GM19239 (cell line): ENCODE results near the gene VCPKMT.

Source experiments
- DNase-seq: peaks from one replicate; pipeline ENCODE4 v3.0.0; 2011; ENCODE audit warnings: low spot score; ENCODE audit not compliant: insufficient read length
- FAIRE-seq: peaks from 2 replicates; lab custom pipeline; 2011; peaks lifted over from hg19 to GRCh38; lab: Jason Lieb, UNC

Gene VCPKMT

DNA sequence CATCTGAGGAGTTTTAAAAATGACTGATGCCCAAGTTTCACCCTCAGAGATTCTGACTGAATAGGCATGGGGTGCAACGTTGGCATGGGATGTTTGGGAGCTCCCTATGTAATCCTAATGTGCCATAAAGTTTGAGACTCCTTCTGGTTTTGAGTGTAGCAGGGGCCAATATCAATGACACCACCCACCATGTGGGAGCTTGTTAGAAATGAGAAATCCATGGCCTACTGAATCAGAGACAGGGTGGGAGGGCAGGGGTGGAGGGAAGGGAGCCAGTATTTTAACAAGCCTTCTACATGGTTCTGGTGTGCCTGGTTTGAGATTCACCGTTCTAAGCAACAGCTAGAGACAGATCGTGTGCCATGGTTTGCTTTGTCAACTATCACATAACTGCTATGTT lies 46.1 kb downstream of the VCPKMT start:
- no peak for FAIRE-seq

DNA sequence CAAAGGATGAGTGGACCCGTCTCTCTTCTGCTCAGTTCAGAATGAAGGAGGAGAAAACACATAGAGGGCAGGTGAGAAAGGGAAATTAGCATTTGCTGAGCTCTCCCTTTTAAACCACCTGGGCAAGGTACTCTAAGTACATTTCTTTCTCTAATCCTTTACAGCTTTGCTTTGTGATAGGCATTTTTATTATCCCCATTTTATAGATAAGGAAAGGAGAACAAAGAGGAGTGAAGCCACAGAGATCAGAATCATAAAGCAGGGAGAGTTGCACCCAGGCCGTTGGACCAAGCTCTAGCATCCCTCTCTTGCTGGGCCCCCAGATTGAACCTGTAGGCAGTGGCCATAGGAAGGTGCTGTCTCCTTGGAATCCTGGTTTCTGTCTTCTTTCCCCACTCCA lies 47.0 kb downstream of the VCPKMT start:
- DNase-seq (no peak), FAIRE-seq (peak; percentile 28)

More for the DNA sequence above, 46.1 kb downstream of the VCPKMT start:
- DNase-seq: no peak

GRCh38 chr14:50068496-50068895 lies 47.9 kb downstream of the VCPKMT start:
- FAIRE-seq: no peak

GRCh38 chr14:50067723-50068495 lies 48.5 kb downstream of the VCPKMT start:
- FAIRE-seq (no peak), DNase-seq (no peak)

More at GRCh38 chr14:50068496-50068895, 47.9 kb downstream of the VCPKMT start:
- no peak for DNase-seq

GRCh38 chr14:50065583-50065982 lies 50.8 kb downstream of the VCPKMT start:
- peak; percentile 8 for FAIRE-seq

DNA sequence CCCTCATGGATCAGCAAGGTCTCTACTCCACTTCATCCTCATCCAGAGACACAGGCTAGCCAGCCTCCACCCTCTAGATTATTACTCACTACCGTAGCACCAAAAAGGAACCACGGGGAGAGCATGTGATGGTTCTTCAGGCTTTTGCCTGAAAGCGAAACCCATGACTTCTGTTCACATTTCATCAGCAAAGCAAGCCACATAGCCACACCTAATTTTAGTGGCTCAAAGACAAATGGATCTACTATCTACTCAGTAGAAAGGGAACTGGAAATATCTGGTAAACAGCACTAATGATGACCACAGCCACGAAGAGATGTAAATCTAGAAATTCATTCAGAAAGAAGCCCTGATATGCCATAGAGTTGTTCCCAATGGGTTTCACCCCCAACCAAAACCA lies 51.4 kb downstream of the VCPKMT start:
- DNase-seq: peak; percentile 62
- peak; percentile 98 for FAIRE-seq

More at GRCh38 chr14:50065583-50065982, 50.8 kb downstream of the VCPKMT start:
- no peak for DNase-seq

DNA sequence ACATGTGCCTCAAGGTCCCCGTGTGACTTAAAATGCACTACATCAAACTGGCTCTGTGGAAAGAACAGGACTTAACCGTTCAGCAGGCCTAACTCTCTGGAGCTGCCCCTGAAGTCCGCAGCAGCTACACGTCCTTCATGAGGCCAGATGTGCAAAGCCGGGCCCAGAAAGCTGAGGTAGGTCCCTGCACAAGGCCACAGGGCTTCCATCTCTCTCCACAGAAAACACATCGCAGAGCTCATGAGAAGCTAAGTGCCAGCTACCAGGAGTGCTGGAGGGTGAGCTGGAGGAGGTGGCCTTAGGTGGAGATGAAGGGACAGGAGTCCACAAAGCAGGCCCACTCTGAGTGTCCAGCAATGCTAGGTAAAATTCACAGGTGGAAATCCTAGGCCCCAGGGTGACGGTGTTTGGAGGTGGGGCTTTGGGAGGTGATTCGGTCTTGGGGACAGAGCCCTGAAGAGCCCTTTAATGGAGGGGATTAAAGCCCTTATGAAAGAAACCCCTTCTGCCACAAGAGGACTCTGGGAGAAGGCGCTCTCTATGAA lies 52.4 kb downstream of the VCPKMT start:
- DNase-seq (no peak), FAIRE-seq (peak; percentile 14)

GRCh38 chr14:50062438-50063085 lies 53.8 kb downstream of the VCPKMT start:
- peak; percentile 89 for FAIRE-seq
- DNase-seq: no peak

- FAIRE-seq (peak; percentile 100), DNase-seq (peak; percentile 56)
These were observed 54.5 kb downstream of the VCPKMT start for GRCh38 chr14:50061664-50062437.

DNA sequence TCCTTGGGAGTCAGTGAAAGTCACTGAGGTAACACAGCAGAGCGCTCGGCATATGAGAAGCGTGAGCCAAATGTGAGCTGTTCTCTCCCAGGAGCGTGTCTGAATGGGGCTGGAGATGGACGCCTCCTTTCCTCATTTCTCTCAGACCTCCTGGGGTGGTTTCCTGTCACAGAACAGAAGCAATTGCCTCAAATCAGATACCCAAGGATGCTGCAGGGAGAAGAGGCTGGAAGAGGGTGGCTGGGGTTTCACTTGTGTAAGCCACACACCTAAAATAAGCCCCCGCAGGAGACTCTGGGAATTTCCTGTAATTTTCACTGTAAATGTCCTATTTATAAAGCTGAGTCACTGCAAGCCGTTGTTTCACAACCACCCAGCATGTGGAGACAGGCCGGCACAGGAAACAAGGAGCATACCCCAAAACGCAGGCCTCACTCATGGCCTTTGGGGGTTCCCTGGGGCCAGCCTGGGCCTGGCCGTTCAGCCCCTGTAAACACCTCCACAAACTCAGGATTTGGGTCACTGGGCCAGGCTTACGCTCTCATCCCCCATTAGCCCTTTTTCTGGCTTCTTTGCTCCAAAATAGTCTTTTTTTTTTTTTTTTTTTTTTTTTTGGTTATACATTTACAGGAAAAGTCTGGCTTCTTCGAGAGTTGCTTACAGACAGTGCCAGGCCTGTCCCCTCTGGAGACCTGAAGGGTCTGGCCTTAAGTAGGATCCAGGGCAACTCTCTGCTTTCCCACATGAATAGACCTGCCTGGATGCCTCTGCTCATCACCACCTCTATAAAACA lies 55.3 kb downstream of the VCPKMT start:
- FAIRE-seq: no peak

DNA sequence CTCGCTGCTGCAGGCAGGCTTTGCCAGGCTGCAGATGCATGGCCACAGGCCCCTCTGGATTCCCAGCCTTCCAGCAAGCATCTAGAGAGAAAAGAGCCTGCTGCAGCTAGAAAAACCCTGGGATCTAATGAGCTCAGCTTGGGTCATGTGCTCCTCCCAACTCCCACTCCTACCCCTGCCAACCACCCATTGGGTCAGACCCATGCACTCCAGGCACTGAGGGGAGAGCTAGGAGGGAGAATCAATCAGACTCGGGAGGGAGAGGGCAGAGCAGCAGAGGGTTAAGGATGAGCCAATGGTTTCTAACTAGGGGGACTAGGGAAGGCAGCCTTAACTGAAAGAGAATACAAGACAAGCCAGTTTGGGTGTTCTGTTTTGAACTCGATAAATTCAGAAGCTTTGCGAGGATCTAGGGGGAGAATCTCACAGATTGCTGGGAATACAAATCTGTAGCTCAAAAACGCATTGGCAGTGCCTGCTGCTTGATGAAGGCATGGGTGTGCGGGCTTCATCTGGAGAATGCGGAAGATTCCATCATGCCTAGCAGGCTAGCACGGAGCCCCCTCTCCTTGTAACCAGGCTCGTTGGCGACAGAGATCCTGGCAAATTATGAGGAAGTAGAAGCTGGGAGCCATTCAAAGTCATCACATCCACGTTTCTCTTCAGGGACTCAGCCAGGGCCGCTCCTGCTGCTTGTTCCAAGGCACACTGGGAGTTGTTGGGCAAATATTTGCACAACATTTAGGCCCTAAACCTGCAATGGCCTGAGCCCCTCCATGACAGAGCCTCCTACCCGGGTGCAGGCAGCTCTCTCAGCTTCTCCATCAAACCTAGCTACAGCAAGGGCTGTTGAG lies 56.4 kb downstream of the VCPKMT start:
- DNase-seq: no peak
- peak; percentile 66 for FAIRE-seq

More for the DNA sequence above, 55.3 kb downstream of the VCPKMT start:
- DNase-seq: no peak
